Mesothelial cell of epicardium (in vitro differentiated cells): ENCODE data around the gene RERE. TPM values are rescaled to one million over a fixed set of nuclear protein-coding genes. Genes with fewer than 3 reads are reported as not detected.

ENCODE experiments used
- DNase-seq, 2 experiments: peaks; one replicate each; pipeline ENCODE4 v3.0.0; 2021; ENCODE audit warnings: low spot score in 2 of 2; ENCODE audit not compliant: unreplicated experiment in 2 of 2
- H3K27ac Mint-ChIP-seq: 2 replicates; pipeline ENCODE4 v1.8.0; 2021; ENCODE audit warnings: mixed read lengths
- H3K27me3 Mint-ChIP-seq: 2 replicates; pipeline ENCODE4 v1.8.0; 2021; ENCODE audit warnings: low read depth, mixed read lengths
- H3K36me3 Mint-ChIP-seq: 2 replicates; pipeline ENCODE4 v1.8.0; 2021; ENCODE audit warnings: mixed read lengths
- H3K4me1 Mint-ChIP-seq: 2 replicates; pipeline ENCODE4 v1.8.0; 2021; ENCODE audit warnings: mixed read lengths
- H3K4me3 Mint-ChIP-seq: 2 replicates; pipeline ENCODE4 v1.8.0; 2021; ENCODE audit warnings: mild to moderate bottlenecking, moderate library complexity, mixed read lengths
- H3K9me3 Mint-ChIP-seq: 2 replicates; pipeline ENCODE4 v1.8.0; 2021; ENCODE audit warnings: mixed read lengths
- CTCF ChIP-seq: fragments of 200-600 bp; sonication (generic); IDR thresholded peaks from one replicate; pipeline ENCODE4 v1.5.0; 2021; ENCODE audit warnings: antibody characterized with exemption; ENCODE audit not compliant: unreplicated experiment
- total RNA-seq: library from RNA; stranded (reverse); gene quantifications from 3 replicates; pipeline ENCODE4 v1.2.1, GENCODE V29; 2021

Gene RERE
- total RNA-seq, 1 donor from 2014 or later = 187 TPM

GRCh38 chr1:8460132-8460544, 357.3 kb downstream of the RERE start:
- TF ChIP-seq CTCF = peak; percentile 50
- H3K4me3 Mint-ChIP-seq = no peak overlapping the region

GRCh38 chr1:8458607-8459006, 358.8 kb downstream of the RERE start:
- H3K9me3 Mint-ChIP-seq = no peaks in the 10 kb centered on the region
- peaks cover 65% of the 10 kb centered on the region for H3K4me1 Mint-ChIP-seq
- no peak for TF ChIP-seq CTCF
- H3K27ac Mint-ChIP-seq = peak overlapping the region; percentile 18
- H3K27me3 Mint-ChIP-seq = no peaks in the 10 kb centered on the region
- no peak for DNase-seq
- H3K4me3 Mint-ChIP-seq = no peak overlapping the region
- H3K36me3 Mint-ChIP-seq = no peaks in the 10 kb centered on the region

More at GRCh38 chr1:8460132-8460544, 357.3 kb downstream of the RERE start:
- H3K4me1 Mint-ChIP-seq = peaks cover 78% of the 10 kb centered on the region
- H3K36me3 Mint-ChIP-seq = no peaks in the 10 kb centered on the region
- H3K27me3 Mint-ChIP-seq = no peaks in the 10 kb centered on the region
- DNase-seq = no peak
- no peaks in the 10 kb centered on the region for H3K9me3 Mint-ChIP-seq
- H3K27ac Mint-ChIP-seq = peak overlapping the region; percentile 24

GRCh38 chr1:8457760-8458381, 359.6 kb downstream of the RERE start:
- Mint-ChIP-seq H3K36me3 (no peaks in the 10 kb centered on the region), H3K9me3 (no peaks in the 10 kb centered on the region), H3K27me3 (no peaks in the 10 kb centered on the region), H3K27ac (peak overlapping the region; percentile 57), H3K4me1 (peaks cover 58% of the 10 kb centered on the region), H3K4me3 (no peak overlapping the region)
- DNase-seq = no peak
- TF ChIP-seq CTCF = no peak

- no peak overlapping the region for H3K4me3 Mint-ChIP-seq
- H3K9me3 Mint-ChIP-seq = no peaks in the 10 kb centered on the region
- peaks cover 51% of the 10 kb centered on the region for H3K4me1 Mint-ChIP-seq
- H3K36me3 Mint-ChIP-seq = no peaks in the 10 kb centered on the region
- H3K27me3 Mint-ChIP-seq = no peaks in the 10 kb centered on the region
- no peak for TF ChIP-seq CTCF
- H3K27ac Mint-ChIP-seq = peak overlapping the region; percentile 90
- DNase-seq = no peak
Observed at GRCh38 chr1:8456991-8457390, 360.4 kb downstream of the RERE start.

GRCh38 chr1:8456308-8456912, 361.0 kb downstream of the RERE start:
- Mint-ChIP-seq H3K27ac (peak overlapping the region; percentile 90), H3K4me3 (no peak overlapping the region), H3K4me1 (peaks cover 48% of the 10 kb centered on the region), H3K27me3 (no peaks in the 10 kb centered on the region), H3K9me3 (no peaks in the 10 kb centered on the region), H3K36me3 (no peaks in the 10 kb centered on the region)
- no peak for TF ChIP-seq CTCF
- no peak for DNase-seq
